Right atrium auricular region (tissue), 2 donors: ENCODE results near the gene SDR42E2. TPM values are rescaled to one million over a fixed set of nuclear protein-coding genes. Genes with fewer than 3 reads are reported as not detected.
A peak's percentile ranks its signal among the peaks of the same experiment; 100 is the strongest.

Experiments
- DNase-seq: peaks from one replicate; pipeline ENCODE4 v3.0.0-alpha.2; 2019; ENCODE audit warnings: low spot score
- H3K27ac ChIP-seq, 2 donors: fragments of 200-600 bp; sonication (generic); 1 replicate in 1 of 2; 2 replicates in 1 of 2; pipeline ENCODE4 v1.5.1; 2016 to 2019
- H3K27me3 ChIP-seq, 2 donors: fragments of 200-600 bp; sonication (generic); one replicate each; pipeline versions ENCODE4 v1.5.1 to v1.6.0; 2017 to 2019
- H3K36me3 ChIP-seq: fragments of 200-600 bp; sonication (generic); one replicate; pipeline ENCODE4 v1.5.1; 2016
- H3K4me1 ChIP-seq, 2 donors: fragments of 200-600 bp; sonication (generic); one replicate each; pipeline versions ENCODE4 v1.5.1 to v1.6.0; 2017 to 2019
- H3K4me3 ChIP-seq, 2 donors: fragments of 200-600 bp; sonication (generic); 1 replicate in 1 of 2; 2 replicates in 1 of 2; pipeline ENCODE4 v1.5.1; 2017 to 2019; ENCODE audit warnings: mild to moderate bottlenecking in 1 of 2, moderate library complexity in 1 of 2
- H3K9me3 ChIP-seq, 2 donors: fragments of 200-600 bp; sonication (generic); one replicate each; pipeline ENCODE4 v1.5.1; 2019
- total RNA-seq, 2 donors: library from RNA; depleted of rRNA; stranded (reverse); fragments of >200 nt; gene quantifications; one replicate each; pipeline ENCODE4 v1.1.0, GENCODE V29; 2016
- TF ChIP-seq, protein P1 (sequence below), 2 donors: fragments of 200-600 bp; sonication (generic); IDR thresholded peaks; one replicate each; pipeline ENCODE4 v1.5.1; 2019; ENCODE audit warnings: antibody characterized with exemption in 2 of 2

Gene SDR42E2
- total RNA-seq, 2 donors from 2014 or later, result not detected

GRCh38 chr16:22240023-22240710, 77.9 kb downstream of the SDR42E2 start:
- Histone ChIP-seq H3K4me3 (no peak overlapping the region), H3K27ac (peak overlapping the region in 1 of 2 donors; percentile 31)
- no peak for DNase-seq

More at GRCh38 chr16:22240023-22240710, 77.9 kb downstream of the SDR42E2 start:
- H3K36me3 ChIP-seq, result peaks cover 25% of the 10 kb centered on the region
- H3K9me3 ChIP-seq, result no peaks in the 10 kb centered on the region
- H3K27me3 ChIP-seq, result no peaks in the 10 kb centered on the region
- TF ChIP-seq, protein P1, sequence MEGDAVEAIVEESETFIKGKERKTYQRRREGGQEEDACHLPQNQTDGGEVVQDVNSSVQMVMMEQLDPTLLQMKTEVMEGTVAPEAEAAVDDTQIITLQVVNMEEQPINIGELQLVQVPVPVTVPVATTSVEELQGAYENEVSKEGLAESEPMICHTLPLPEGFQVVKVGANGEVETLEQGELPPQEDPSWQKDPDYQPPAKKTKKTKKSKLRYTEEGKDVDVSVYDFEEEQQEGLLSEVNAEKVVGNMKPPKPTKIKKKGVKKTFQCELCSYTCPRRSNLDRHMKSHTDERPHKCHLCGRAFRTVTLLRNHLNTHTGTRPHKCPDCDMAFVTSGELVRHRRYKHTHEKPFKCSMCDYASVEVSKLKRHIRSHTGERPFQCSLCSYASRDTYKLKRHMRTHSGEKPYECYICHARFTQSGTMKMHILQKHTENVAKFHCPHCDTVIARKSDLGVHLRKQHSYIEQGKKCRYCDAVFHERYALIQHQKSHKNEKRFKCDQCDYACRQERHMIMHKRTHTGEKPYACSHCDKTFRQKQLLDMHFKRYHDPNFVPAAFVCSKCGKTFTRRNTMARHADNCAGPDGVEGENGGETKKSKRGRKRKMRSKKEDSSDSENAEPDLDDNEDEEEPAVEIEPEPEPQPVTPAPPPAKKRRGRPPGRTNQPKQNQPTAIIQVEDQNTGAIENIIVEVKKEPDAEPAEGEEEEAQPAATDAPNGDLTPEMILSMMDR (IDR thresholded peaks at IDR 0.05), result no peak
- peaks cover 0 to 19% of the 10 kb centered on the region in 2 donors for H3K4me1 ChIP-seq

Other genes with a start within 250 kb of the SDR42E2 start
- gene UQCRC2, start 209.1 kb upstream of the SDR42E2 start, total RNA-seq, result 100 to 1,000 TPM; 249 to 489 TPM
- gene PDZD9, start 161.4 kb upstream of the SDR42E2 start, total RNA-seq, result not detected
- 10 to 100 TPM; 10.9 to 12.1 TPM for gene MOSMO, start 154.4 kb upstream of the SDR42E2 start, total RNA-seq
- not detected for gene VWA3A, start 70.0 kb upstream of the SDR42E2 start, total RNA-seq
- 10 to 100 TPM; 12.9 to 18.9 TPM for gene EEF2K, start 43.8 kb downstream of the SDR42E2 start, total RNA-seq
- gene POLR3E, start 134.9 kb downstream of the SDR42E2 start, total RNA-seq, result 10 to 100 TPM; 30.3 to 31.1 TPM
- 10 to 100 TPM in 1 of 2 donors, 1 to 10 TPM in 1; 7.2 to 16.1 TPM for gene CDR2, start 212.1 kb downstream of the SDR42E2 start, total RNA-seq